GM21737 (cell line): Measurements from ENCODE around the gene TMPRSS3.
"Not testable (repeated sequence)": the region's sequence is repeated elsewhere in the genome, so short reads cannot be mapped to it uniquely, and the experiment has no call there.

ENCODE experiments used
- ATAC-seq: cut with Tn5 transposase; IDR thresholded peaks from one replicate; pipeline ENCODE4 v1.9.1; 2021; ENCODE audit warnings: mild to moderate bottlenecking, moderate library complexity; ENCODE audit not compliant: unreplicated experiment

Gene TMPRSS3

GRCh38 chr21:42409366-42409765 is 13.5 kb upstream of the TMPRSS3 start:
- ATAC-seq: no peak

- ATAC-seq: not testable (repeated sequence)
Observed at GRCh38 chr21:42408718-42409117, 12.9 kb upstream of the TMPRSS3 start.

- no peak for ATAC-seq
Observed at GRCh38 chr21:42407476-42407875, 11.6 kb upstream of the TMPRSS3 start.

GRCh38 chr21:42406866-42407265 is 11.0 kb upstream of the TMPRSS3 start:
- ATAC-seq: no peak

- no peak for ATAC-seq
Observed at GRCh38 chr21:42406201-42406621, 10.4 kb upstream of the TMPRSS3 start.

- ATAC-seq: no peak
Observed at GRCh38 chr21:42405064-42406013, 9.5 kb upstream of the TMPRSS3 start.

- no peak for ATAC-seq
Observed at GRCh38 chr21:42404539-42404938, 8.7 kb upstream of the TMPRSS3 start.

GRCh38 chr21:42403611-42404231 is 7.9 kb upstream of the TMPRSS3 start, which contains the start of gene UBASH3A:
Gene UBASH3A, plus strand, starts transcription at chr21:42403902. Its CDS starts 44 bp downstream, at chr21:42403946.
- ATAC-seq: no peak

- no peak for ATAC-seq
Observed at GRCh38 chr21:42401820-42402251, 6.0 kb upstream of the TMPRSS3 start.

- no peak for ATAC-seq
Observed at GRCh38 chr21:42401154-42401553, 5.3 kb upstream of the TMPRSS3 start.

- no peak for ATAC-seq
Observed at GRCh38 chr21:42400525-42400924, 4.7 kb upstream of the TMPRSS3 start.

- no peak for ATAC-seq
Observed at GRCh38 chr21:42398436-42399028, 2.7 kb upstream of the TMPRSS3 start.

- no peak for ATAC-seq
Observed at GRCh38 chr21:42397746-42398394, 2.0 kb upstream of the TMPRSS3 start.

GRCh38 chr21:42396799-42397745 is 1.2 kb upstream of the TMPRSS3 start:
- no peak for ATAC-seq

- ATAC-seq: no peak
Observed at GRCh38 chr21:42395302-42395701, 550 bp downstream of the TMPRSS3 start.

- no peak for ATAC-seq
Observed at GRCh38 chr21:42393443-42393950, 2.4 kb downstream of the TMPRSS3 start.

GRCh38 chr21:42392731-42393442 is 3.0 kb downstream of the TMPRSS3 start:
- peak; percentile 51 for ATAC-seq

GRCh38 chr21:42391297-42391696 is 4.6 kb downstream of the TMPRSS3 start:
- ATAC-seq: no peak

GRCh38 chr21:42390696-42391095 is 5.2 kb downstream of the TMPRSS3 start:
- ATAC-seq: no peak
